Neuron (in vitro differentiated cells): ENCODE data around the gene C14orf132.

ENCODE experiments used
- H2AFZ ChIP-seq: one replicate; pipeline ENCODE4 v1.6.1; 2013; ENCODE audit warnings: low read depth, mild to moderate bottlenecking, inconsistent platforms, low read length, moderate library complexity
- H3K27me3 ChIP-seq: one replicate; pipeline ENCODE4 v1.6.1; 2013; ENCODE audit warnings: low read length; ENCODE audit not compliant: insufficient read depth
- H3K36me3 ChIP-seq: one replicate; pipeline ENCODE4 v1.6.1; 2013; ENCODE audit warnings: low read length; ENCODE audit not compliant: insufficient read depth
- H3K4me1 ChIP-seq: one replicate; pipeline ENCODE4 v1.6.1; 2013; ENCODE audit warnings: low read length; ENCODE audit not compliant: insufficient read depth
- H3K4me3 ChIP-seq: 2 replicates; pipeline ENCODE4 v1.5.1; 2013; ENCODE audit warnings: mild to moderate bottlenecking, low read length, moderate library complexity
- H3K9me3 ChIP-seq: one replicate; pipeline ENCODE4 v1.6.1; 2013; ENCODE audit warnings: low read length

The C14orf132 gene

GRCh38 chr14:96095058-96095457 is 55.9 kb downstream of the C14orf132 start:
- H3K4me3 ChIP-seq, result no peak overlapping the region
- peaks cover 3% of the 10 kb centered on the region for H3K36me3 ChIP-seq
- no peaks in the 10 kb centered on the region for H3K4me1 ChIP-seq
- H2AFZ ChIP-seq, result no peak overlapping the region
- no peaks in the 10 kb centered on the region for H3K9me3 ChIP-seq
- H3K27me3 ChIP-seq, result no peaks in the 10 kb centered on the region

DNA sequence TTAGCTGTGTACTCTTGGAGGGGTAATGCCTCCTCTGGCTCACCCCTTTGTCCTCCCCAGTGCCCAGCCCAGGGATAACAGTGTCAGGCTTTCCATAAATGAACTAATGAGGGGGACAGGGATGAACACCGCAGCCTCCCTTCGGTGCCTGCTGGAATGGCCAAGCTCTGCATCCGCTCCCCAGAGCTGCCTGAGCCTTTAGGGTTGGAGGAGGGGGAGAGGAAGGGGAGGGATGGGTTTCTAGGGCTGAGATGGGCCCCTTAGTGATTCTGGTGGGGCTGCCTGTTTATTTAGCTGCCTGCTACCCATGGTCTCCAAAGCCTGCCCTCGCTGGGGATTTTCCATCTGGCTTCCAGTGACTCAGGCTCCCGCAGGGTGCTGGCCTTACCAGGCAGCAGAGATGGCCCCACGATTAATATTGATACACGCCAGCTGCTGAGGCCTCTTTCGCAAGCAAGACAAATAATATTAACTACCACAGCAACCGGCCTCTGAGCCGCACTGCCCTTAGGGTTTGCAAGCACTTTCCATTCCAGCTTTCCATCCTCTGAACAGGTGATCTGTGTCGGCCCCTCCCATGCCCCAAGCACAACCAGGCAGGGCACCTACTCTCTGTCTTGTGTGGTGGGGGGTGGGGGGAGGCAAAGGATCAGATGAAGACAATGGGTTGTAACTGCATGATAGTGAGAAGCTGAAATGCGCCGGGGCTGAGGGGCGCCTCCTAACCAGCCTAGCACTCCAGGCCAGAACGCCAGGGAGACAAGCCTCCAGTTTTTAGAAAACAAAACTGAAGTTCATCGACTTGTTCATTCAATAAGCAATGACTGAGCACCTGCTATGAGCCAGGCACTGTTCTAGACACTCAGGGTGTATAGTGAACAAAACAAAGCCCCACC is 56.7 kb downstream of the C14orf132 start:
- Histone ChIP-seq H3K4me3 (no peak overlapping the region), H3K9me3 (no peaks in the 10 kb centered on the region), H3K36me3 (peaks cover 3% of the 10 kb centered on the region), H3K27me3 (no peaks in the 10 kb centered on the region), H2AFZ (no peak overlapping the region), H3K4me1 (no peaks in the 10 kb centered on the region)

GRCh38 chr14:96096639-96097610 is 57.8 kb downstream of the C14orf132 start:
- Histone ChIP-seq H3K9me3 (no peaks in the 10 kb centered on the region), H3K4me3 (no peak overlapping the region)

DNA sequence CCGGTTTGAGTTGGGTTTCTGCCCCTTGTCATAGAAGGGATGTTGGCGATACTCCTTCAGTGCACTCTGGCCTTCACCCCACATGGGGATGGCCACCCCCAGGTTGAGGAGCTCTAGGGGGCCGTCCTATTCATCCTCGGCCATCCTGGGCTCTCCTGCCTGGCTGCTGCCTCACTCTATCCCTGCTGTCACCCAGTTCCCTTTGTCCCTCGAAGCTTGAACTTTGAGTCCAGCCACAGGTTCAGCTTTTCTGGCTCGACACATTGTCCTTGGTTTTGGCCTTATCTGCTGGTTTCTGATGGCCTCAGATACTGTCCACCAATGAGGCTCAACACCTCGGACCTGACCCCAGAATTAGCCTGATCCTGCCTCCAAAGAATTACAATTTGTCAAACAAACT is 58.6 kb downstream of the C14orf132 start:
- no peak overlapping the region for H3K4me3 ChIP-seq
- H2AFZ ChIP-seq, result no peak overlapping the region
- peaks cover 3% of the 10 kb centered on the region for H3K36me3 ChIP-seq
- no peaks in the 10 kb centered on the region for H3K4me1 ChIP-seq
- no peaks in the 10 kb centered on the region for H3K9me3 ChIP-seq
- H3K27me3 ChIP-seq, result no peaks in the 10 kb centered on the region

More at GRCh38 chr14:96096639-96097610, 57.8 kb downstream of the C14orf132 start:
- H2AFZ ChIP-seq, result no peak overlapping the region
- H3K36me3 ChIP-seq, result peaks cover 3% of the 10 kb centered on the region
- H3K4me1 ChIP-seq, result no peaks in the 10 kb centered on the region
- no peaks in the 10 kb centered on the region for H3K27me3 ChIP-seq

DNA sequence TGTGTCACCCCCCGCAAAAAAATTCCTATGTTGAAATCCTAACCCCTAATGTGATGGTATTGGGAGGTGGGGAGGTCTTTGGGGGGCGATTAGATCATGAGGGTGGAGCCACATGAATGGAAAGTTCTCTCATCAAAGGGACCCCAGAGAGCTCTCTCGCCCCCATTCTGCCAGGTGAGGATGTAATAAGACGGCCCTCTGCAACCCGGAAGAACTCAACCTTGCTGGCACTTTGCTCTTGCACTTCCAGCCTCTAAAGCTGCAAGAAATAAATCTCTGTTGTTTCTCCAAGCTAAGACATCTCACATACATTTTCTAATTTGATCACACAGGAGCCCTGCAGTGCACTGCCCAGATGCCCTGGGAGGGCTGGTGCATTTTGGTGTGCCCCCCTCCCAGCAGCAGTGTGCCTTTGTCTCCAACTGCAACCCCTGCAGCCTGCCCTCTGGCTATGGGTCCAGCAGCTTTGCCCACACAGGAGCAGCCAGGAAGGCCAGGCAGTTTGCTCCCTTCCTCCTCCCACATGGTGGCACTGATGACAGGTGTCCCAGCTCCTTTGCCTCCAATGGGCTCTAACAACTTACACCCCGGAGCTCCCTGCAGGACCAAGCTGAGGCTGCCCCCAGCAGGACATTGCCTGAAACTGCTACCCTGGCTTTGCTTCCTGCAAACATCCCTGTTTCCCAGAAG is 59.3 kb downstream of the C14orf132 start:
- no peaks in the 10 kb centered on the region for H3K4me1 ChIP-seq
- H3K36me3 ChIP-seq, result peaks cover 3% of the 10 kb centered on the region
- H2AFZ ChIP-seq, result no peak overlapping the region
- H3K4me3 ChIP-seq, result no peak overlapping the region
- no peaks in the 10 kb centered on the region for H3K27me3 ChIP-seq
- H3K9me3 ChIP-seq, result no peaks in the 10 kb centered on the region

DNA sequence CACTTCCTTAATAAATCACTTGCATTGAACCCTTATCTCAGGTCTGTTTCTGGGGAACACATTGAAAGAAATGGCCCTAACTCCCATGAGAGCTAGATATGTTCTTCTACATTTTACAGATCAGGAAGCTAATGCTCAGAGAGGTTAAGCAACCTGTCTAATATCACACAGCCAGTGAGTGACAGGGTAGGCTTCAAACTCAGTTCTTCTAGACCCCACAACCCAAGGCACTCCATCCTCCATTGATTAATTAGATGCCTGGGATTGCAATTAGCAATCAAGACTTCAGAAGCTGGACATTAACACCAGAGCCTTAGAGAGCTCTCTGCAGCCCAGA is 59.8 kb downstream of the C14orf132 start:
- Histone ChIP-seq H3K27me3 (no peaks in the 10 kb centered on the region), H3K9me3 (no peaks in the 10 kb centered on the region), H3K4me1 (no peaks in the 10 kb centered on the region), H3K4me3 (no peak overlapping the region), H2AFZ (no peak overlapping the region), H3K36me3 (peaks cover under 1% of the 10 kb centered on the region)

- Histone ChIP-seq H3K36me3 (no peaks in the 10 kb centered on the region), H2AFZ (no peak overlapping the region), H3K9me3 (no peaks in the 10 kb centered on the region), H3K4me3 (no peak overlapping the region), H3K27me3 (no peaks in the 10 kb centered on the region), H3K4me1 (no peaks in the 10 kb centered on the region)
These were observed 61.3 kb downstream of the C14orf132 start for GRCh38 chr14:96100161-96101064.

- Histone ChIP-seq H3K36me3 (no peaks in the 10 kb centered on the region), H3K4me3 (no peak overlapping the region), H3K27me3 (peaks cover 7% of the 10 kb centered on the region), H3K9me3 (no peaks in the 10 kb centered on the region), H2AFZ (no peak overlapping the region), H3K4me1 (no peaks in the 10 kb centered on the region)
These were observed 63.1 kb downstream of the C14orf132 start for GRCh38 chr14:96102081-96102856.

DNA sequence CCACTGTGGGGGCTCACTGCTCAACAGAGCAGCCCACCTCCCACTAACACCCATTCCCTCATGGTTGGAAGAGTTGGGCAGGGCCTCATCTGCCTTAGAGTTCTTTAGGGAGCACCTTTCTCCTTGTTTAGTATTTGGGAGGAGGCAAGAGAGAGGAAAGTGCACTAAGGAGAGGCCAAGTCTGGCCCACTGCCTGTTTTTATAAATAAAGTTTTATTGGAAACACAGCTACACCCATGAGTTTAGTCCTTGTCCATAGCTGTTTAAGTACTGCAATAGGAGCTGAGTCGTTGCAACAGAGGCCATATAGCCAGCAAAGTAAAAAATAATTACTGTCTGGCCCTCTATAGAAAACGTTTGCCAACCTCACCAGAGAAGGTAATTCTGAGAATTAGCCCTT is 63.9 kb downstream of the C14orf132 start:
- Histone ChIP-seq H3K4me3 (no peak overlapping the region), H3K4me1 (no peaks in the 10 kb centered on the region), H3K9me3 (no peaks in the 10 kb centered on the region), H2AFZ (no peak overlapping the region), H3K27me3 (peaks cover 9% of the 10 kb centered on the region), H3K36me3 (no peaks in the 10 kb centered on the region)

GRCh38 chr14:96103560-96104460 is 64.6 kb downstream of the C14orf132 start:
- Histone ChIP-seq H3K4me3 (no peak overlapping the region), H3K9me3 (no peaks in the 10 kb centered on the region), H3K27me3 (peaks cover 9% of the 10 kb centered on the region), H3K4me1 (no peaks in the 10 kb centered on the region), H3K36me3 (no peaks in the 10 kb centered on the region), H2AFZ (no peak overlapping the region)

- H3K9me3 ChIP-seq, result no peaks in the 10 kb centered on the region
- no peak overlapping the region for H3K4me3 ChIP-seq
- H3K27me3 ChIP-seq, result peaks cover 9% of the 10 kb centered on the region
- H3K36me3 ChIP-seq, result no peaks in the 10 kb centered on the region
- no peak overlapping the region for H2AFZ ChIP-seq
- H3K4me1 ChIP-seq, result no peaks in the 10 kb centered on the region
These were observed 65.4 kb downstream of the C14orf132 start for GRCh38 chr14:96104469-96105057.
